Islet precursor cell (in vitro differentiated cells): Measurements from ENCODE around the gene KRT222.

Experiments used
- DNase-seq: peaks from one replicate; pipeline ENCODE4 v3.0.0-alpha.2; 2018

Gene KRT222

GRCh38 chr17:40664582-40665333 lies at the start of gene KRT222:
KRT222 (minus strand) TSS chr17:40665177; CDS start chr17:40665099, 78 bp downstream.
- DNase-seq = no peak

- no peak for DNase-seq
Measured at GRCh38 chr17:40714473-40714872, 49.5 kb upstream of the KRT222 start.

- DNase-seq = no peak
Measured at GRCh38 chr17:40707745-40708144, 42.8 kb upstream of the KRT222 start.

DNA sequence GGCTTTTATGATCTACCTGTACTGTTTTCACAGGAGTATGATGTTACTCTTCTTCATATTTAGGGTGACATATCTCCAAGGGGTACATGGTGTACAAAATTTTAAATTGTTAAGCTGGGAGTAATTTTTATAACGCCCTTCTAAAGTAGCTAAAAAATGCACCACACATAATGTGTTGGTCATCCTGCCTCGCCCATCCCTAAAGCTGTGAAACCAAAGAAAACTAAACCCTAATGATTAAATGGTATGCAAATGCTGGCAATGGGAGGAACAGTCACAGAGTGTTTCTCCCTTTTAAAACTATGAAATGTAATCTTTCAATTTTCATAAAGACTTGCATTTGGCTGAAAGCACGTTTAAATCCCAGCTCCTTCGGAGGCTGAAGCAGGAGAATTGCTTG lies 40.6 kb upstream of the KRT222 start:
- DNase-seq = no peak

GRCh38 chr17:40703652-40704051 lies 38.7 kb upstream of the KRT222 start, which contains the start of gene KRT24:
KRT24 (minus strand) TSS chr17:40703752; CDS start chr17:40703693, 59 bp downstream.
- no peak for DNase-seq

GRCh38 chr17:40702271-40702670 lies 37.3 kb upstream of the KRT222 start:
- no peak for DNase-seq

DNA sequence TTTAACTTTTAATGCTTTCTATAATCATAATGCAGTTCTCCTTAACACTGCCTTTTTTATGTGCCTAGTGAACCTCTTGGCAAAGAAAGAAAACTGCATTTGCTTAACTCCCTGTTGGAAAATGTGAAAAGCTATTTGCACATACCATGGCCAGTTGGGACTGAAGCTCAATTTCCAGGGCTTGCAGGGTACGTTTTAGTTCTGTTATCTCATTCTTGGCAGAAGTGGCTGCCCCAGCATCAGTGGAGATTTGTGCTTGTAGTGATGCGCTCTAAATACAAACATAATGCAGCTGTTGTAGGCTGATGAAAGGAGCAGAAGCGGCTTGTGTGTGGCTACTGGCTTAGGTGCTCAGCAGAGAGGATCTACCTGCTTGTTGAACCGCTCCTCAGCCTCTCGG lies 34.9 kb upstream of the KRT222 start:
- no peak for DNase-seq

DNA sequence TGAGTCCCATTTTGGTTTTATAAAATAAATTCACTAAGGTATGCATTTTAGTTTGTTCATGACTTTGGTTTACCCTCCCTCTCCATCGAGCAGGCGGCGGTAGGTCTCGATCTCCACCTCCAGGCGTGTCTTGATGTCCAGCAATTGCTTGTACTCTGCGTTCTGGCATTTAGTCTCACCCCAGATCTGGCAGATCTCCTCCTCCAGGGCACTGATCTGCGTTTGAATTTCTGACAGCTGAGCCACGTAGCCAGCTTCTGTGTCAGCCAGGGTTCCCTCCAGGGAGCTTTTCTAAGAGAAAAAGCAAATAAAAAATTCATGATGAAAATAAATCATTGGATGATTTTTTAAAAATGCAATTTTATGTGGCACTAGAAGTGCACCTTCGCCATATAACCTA lies 34.4 kb upstream of the KRT222 start:
- DNase-seq = no peak

DNA sequence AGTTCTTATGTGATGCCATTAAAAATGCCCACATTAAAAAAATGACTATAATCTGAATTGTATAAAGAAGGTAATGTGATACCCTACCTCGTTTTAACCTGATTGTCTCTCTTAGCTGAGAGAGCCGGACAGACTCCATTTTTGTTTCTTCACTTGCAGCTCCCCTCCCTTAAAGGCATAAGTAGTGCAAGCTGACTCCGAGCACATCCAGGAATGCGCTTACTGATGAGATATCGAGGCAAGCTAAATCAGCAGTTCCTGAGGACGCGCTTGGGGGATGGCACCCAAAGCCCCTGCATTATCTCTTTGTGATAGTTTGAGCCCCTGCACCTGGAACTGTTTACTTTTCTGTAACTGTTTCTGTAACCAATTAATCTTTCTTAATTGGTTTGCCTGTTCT lies 32.3 kb upstream of the KRT222 start:
- no peak for DNase-seq

DNA sequence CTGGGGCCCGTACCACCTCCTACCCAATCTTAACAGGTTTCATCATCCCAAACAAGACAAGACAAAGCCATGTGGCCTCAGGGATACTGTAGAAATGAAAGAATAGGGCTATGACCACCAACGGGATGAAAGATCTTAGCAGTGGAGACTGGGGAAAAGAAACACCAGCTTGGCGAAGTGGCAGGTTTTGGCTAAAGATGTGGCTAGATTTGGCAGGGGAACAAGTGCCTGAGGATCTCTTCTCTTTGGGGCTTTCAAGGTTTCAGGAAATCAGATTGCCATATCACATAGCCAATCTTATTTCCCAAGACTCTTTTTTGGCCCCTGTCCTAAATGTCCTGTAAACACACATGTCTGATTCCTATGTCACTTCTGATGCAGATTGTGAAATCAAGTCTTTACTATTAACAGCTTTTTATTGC lies 31.7 kb upstream of the KRT222 start:
- no peak for DNase-seq

DNA sequence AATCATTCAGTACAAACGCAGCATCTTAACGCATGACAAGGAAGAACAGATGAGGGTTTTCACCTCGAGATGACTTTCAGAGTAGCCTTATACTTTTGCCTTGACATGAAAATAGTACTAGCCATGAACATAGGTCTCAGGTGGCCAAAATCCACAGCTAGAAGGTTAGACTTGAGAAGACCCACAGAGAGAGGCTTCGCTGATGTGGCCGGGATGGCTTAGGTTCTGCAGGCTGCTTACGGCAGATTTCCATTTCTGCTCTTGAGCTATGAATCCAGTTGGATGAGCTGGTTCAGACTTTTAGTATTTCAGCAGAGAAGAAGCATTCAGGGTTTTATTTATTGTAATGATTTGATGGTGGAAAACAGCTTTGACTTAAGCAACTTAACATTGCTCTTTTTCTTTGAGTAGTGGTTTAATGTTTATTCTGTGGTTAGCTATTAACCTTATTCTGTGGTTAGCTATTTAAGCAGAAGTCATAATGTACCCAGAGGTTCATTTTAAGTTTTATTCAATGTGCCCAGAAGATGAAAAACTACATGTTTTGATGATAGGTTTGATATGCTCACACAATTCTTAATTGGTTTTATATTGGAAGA lies 31.0 kb upstream of the KRT222 start:
- DNase-seq = no peak

GRCh38 chr17:40694584-40694983 lies 29.6 kb upstream of the KRT222 start:
- no peak for DNase-seq

DNA sequence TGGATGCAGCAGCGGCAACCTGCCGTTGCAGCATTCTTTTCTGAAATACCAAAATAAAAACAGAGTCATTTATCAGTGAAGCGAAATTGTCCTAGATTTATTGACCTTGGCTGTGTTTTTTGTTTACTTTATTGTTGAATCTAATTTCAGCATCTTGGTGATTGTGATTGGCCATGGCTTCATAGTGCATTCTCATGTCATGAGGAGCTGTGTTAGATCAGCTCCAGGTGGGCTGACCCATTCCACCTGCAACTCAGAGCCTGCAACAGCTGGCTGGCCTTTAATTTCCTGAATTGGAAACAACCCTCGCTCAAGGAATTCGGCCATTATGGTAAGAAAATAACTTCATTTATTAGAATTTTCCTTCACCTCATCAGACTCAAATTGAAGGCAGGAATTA lies 22.1 kb upstream of the KRT222 start:
- no peak for DNase-seq

DNA sequence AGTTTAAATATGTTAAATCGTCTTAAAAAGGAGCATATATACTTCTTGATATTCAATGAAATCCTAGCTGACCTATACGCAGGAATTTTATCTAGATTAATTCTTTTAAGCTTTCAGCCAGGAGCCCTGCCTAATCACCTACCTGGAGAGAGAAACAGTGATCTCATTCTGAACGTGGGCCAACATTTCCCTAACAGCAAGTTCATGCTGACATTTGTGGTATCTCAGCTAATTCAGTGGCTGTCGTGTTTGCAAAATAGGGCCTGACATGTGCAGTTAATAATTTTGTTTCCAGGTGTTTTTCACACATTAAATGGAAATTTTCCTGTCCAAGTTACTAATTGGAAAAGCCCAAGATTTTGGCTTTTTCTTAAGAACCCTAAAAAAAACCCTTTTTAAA lies 21.2 kb upstream of the KRT222 start:
- no peak for DNase-seq

DNA sequence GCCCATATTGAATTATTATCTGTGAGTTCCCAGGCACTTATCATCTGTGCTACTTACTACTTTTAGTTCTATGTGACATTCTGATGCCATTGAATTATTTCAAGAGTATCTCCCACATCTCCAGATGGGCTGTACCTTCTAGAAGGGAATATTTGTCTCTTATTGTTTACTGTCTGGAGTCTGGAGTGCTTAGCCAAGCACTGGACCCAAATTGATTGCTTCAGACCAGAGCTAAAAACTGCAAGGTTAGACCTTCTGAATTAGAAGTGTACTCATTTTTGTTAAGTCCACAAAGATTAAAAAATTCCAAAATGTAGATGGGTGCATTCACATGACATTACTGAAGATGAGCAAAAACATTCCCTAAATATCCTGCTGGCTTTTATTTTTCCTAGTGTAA lies 16.0 kb upstream of the KRT222 start:
- no peak for DNase-seq

- no peak for DNase-seq
Measured at GRCh38 chr17:40679523-40679907, 14.5 kb upstream of the KRT222 start.

DNA sequence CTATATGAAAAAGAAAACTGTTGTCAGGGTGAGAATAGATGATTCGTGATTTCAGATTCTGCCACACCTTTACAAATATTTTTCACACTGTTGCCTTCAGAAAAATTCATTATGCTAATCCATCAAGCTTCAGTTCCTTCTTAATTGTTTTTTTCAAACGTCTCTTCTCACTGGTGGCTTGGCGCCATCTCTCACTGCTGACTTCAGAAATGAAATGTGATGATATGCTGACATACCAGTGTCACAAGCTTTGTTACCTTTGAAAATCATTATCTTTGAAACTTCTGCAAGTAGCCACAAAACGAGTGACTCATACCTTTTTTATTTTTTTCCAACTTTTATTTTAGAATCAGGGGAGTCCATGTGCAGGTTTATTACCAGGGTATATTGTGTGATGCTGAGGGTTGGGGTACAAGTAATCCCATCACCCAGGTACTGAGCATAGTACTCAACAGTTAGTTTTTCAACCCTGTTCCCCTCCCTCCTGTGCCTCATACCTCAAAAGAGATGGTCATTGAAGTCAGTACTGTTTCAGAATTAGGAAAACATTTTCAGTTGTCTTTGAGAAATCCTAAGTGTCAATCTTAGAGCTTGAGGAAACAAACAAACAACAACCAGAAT lies 14.0 kb upstream of the KRT222 start:
- no peak for DNase-seq

DNA sequence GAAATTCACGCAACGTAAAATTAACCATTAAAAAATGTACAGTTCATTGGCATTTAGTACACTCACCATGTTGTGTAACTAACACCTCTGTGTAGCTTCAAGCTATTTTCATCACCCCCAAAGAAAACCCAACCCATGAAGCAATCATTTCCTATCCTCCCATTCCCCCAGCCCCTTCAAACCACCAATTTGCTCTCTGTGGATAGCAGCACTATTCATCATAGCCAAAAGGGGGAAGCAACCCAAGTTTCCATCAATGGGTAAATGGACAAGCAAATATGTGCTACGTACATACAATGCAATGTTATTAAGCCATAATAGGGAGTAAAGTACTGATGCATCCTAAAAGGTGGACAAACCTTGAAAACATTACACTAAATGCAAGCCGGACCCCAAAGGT lies 10.9 kb upstream of the KRT222 start:
- DNase-seq = no peak

- DNase-seq = no peak
Measured at GRCh38 chr17:40672654-40673053, 7.7 kb upstream of the KRT222 start.

DNA sequence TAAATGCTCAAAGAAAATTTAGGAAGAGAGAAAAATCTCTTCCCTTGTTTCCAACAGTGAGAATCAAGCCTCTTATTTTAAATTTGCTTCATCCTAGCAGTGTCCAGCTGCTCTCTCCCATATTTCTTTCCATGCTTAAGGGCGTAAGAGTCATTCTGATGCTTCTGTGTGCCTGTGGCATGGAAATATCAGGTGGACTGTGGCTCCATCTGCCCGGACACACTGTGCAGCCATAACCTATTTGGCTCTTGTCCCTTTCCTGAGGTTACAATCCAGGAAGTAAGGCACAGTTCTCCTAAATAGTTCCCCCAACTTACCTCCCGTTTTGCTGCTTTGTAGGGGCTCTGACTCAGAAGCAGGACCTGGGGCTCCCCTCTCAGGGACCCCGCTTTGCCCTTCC lies 6.3 kb upstream of the KRT222 start:
- DNase-seq = no peak

GRCh38 chr17:40666331-40666730 lies 1.4 kb upstream of the KRT222 start:
- no peak for DNase-seq

GRCh38 chr17:40663252-40663651 lies 1.7 kb downstream of the KRT222 start:
- no peak for DNase-seq

GRCh38 chr17:40659911-40660310 lies 5.1 kb downstream of the KRT222 start:
- no peak for DNase-seq

- no peak for DNase-seq
Measured at GRCh38 chr17:40658396-40658795, 6.6 kb downstream of the KRT222 start.
